Stimulated activated CD8-positive, alpha-beta memory T cell treated with anti-CD3 and anti-CD28 coated beads, Interleukin-12 subunit alpha, Interleukin-12 subunit beta, amount 100 ng/mL, for 1 hour (primary cell): ENCODE measurements around the gene KSR2.
A peak's percentile ranks its signal among the peaks of the same experiment; 100 is the strongest.
"Not testable (repeated sequence)": the region's sequence is repeated elsewhere in the genome, so short reads cannot be mapped to it uniquely, and the experiment has no call there.

Experiments
- DNase-seq: peaks from one replicate; pipeline ENCODE4 v3.0.0-alpha.2; 2020; ENCODE audit warnings: low read depth

The KSR2 gene

GRCh38 chr12:117890644-117891043 lies 78.1 kb downstream of the KSR2 start:
- no peak for DNase-seq

GRCh38 chr12:117890137-117890536 lies 78.7 kb downstream of the KSR2 start:
- no peak for DNase-seq

GRCh38 chr12:117889098-117889497 lies 79.7 kb downstream of the KSR2 start:
- no peak for DNase-seq

GRCh38 chr12:117885211-117885610 lies 83.6 kb downstream of the KSR2 start:
- no peak for DNase-seq

- DNase-seq, result no peak
These were observed 84.6 kb downstream of the KSR2 start for GRCh38 chr12:117884161-117884560.

- no peak for DNase-seq
These were observed 86.1 kb downstream of the KSR2 start for GRCh38 chr12:117882603-117883184.

- no peak for DNase-seq
These were observed 86.6 kb downstream of the KSR2 start for GRCh38 chr12:117882181-117882580.

- DNase-seq, result no peak
These were observed 87.3 kb downstream of the KSR2 start for GRCh38 chr12:117881517-117881916.

GRCh38 chr12:117878605-117879004 lies 90.2 kb downstream of the KSR2 start:
- no peak for DNase-seq

- DNase-seq, result no peak
These were observed 92.4 kb downstream of the KSR2 start for GRCh38 chr12:117876436-117876816.

- DNase-seq, result no peak
These were observed 92.9 kb downstream of the KSR2 start for GRCh38 chr12:117875744-117876435.

- peak; percentile 12 for DNase-seq
These were observed 93.9 kb downstream of the KSR2 start for GRCh38 chr12:117874842-117875434.

GRCh38 chr12:117874198-117874597 lies 94.6 kb downstream of the KSR2 start:
- DNase-seq, result not testable (repeated sequence)

GRCh38 chr12:117872546-117873169 lies 96.1 kb downstream of the KSR2 start:
- no peak for DNase-seq

GRCh38 chr12:117869551-117869950 lies 99.2 kb downstream of the KSR2 start:
- DNase-seq, result no peak

- no peak for DNase-seq
These were observed 101.4 kb downstream of the KSR2 start for GRCh38 chr12:117867348-117867747.

GRCh38 chr12:117865505-117865904 lies 103.3 kb downstream of the KSR2 start:
- DNase-seq, result no peak

GRCh38 chr12:117863002-117863709 lies 105.6 kb downstream of the KSR2 start:
- DNase-seq, result no peak

GRCh38 chr12:117861691-117862090 lies 107.1 kb downstream of the KSR2 start:
- DNase-seq, result no peak

- DNase-seq, result not testable (repeated sequence)
These were observed 108.0 kb downstream of the KSR2 start for GRCh38 chr12:117860787-117861290.

- DNase-seq, result no peak
These were observed 108.7 kb downstream of the KSR2 start for GRCh38 chr12:117860111-117860510.
